CD4-positive, alpha-beta T cell treated with Interferon gamma for 1 hour (primary cell): ENCODE results near the gene FBXW10.
"Not testable (repeated sequence)": the region's sequence is repeated elsewhere in the genome, so short reads cannot be mapped to it uniquely, and the experiment has no call there.

Experiments
- DNase-seq: peaks from one replicate; pipeline ENCODE4 v3.0.0-alpha.2; 2020

The FBXW10 gene

GRCh38 chr17:18743699-18744421 lies at the start of gene FBXW10:
Gene FBXW10, plus strand, starts transcription at chr17:18744054. Its CDS starts 191 bp downstream, at chr17:18744245.
- DNase-seq, result not testable (repeated sequence)

- not testable (repeated sequence) for DNase-seq
Measured at GRCh38 chr17:18695143-18695542, 48.7 kb upstream of the FBXW10 start.

DNA sequence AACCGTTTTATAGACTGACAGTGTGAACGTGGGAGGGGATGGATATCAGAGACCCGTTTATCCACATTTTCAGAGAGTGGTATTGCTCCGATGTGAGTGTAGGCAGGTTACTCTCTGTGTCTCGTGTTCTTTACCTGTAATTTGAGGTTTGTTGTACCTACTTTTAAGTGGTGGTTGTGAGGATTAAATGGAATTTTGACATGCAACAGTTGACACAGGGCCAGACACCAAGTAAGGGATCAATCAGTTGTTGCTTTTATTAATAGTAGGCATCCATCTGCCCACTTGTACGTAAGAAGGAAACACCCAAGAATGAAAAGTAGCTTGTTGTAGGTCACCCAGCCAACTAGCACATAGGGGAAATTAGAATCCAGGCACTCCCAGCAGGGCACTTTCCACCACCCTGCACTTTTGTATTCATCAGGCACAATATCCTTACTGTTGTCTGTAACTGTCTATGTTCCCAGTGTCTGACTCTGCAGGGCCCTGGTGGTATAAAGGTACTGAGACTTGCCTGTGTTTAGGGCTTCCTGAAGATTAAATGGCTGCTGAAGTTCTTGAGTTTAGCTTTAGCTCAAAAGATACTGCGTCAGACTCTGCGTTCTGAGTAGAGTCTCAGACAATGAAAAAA lies 45.3 kb upstream of the FBXW10 start:
- DNase-seq, result not testable (repeated sequence)

DNA sequence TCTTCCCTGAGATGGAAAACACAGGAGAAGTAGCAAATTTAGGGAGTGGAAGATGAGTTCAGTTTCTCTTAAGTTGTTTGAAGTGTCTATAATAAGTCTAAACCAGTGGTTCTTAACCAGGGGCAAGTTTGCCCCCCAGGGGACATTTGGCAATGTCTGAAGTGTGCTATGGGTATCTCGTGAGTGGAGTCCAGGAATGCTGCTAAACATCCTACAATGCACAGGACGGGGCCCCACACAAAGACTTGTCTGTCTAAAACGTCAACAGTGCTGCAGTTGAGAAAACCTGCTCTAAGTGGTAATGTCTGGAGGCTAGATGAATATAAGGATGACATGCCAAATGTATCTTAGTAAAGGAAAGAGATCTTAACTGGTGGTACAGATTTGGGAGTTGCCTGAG lies 37.9 kb upstream of the FBXW10 start:
- DNase-seq, result not testable (repeated sequence)

DNA sequence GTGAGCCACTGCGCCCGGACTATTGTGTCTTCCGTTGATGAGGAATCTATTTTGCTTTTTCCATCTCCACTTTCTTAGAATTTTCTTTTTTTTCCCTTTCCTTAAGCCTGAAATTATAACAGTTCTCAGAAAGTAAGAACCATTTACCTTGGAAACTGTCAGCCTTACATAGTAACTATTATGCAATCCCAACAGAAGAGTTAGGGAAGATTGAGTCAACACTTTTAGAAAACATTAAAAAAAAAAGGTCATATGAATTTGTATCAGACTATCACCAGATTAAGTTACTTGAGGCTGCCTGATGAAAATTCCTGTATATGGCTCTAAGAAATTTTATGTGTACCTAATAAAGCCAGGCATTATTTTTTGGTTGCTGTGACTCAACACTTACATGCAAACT lies 35.6 kb upstream of the FBXW10 start:
- DNase-seq, result not testable (repeated sequence)

GRCh38 chr17:18712354-18712999 lies 31.4 kb upstream of the FBXW10 start:
- DNase-seq, result peak; percentile 49

DNA sequence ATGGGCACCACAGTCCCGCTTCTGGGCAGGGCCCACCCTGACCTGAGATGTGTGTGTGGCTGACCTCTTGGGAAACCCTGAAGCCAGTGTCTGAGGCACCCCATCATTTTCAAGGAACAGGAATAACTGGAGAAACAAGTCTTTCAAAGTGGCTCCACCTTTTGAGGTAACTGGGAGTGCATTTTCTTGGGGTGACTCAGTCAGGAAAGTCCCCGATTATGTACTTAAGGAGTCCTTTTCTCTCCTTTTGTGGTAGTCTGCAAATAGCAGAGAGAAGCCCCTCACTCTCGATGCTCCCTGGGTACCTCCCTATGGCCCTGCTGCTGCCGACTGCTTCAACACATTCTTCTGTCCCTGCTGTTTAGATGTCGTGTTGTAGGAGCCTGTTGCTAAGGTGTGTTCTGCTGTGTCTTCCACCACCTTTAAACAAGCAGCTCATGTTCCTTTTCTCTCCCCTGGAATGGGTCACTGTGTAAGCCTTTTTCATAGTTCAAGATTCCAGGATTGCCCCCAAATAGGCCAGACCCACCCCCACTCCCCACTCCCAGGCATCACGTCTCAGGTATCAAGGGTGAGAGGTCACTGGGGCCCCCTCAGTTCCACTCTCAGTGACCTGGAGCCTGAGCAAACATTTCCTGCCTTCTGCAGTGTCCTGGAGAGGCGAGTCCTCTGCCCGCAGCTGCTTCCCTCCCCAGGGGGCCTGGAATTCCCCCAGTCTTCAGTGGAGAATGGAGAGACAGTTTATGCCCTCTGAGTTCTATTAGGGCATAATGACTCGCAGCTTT lies 25.0 kb upstream of the FBXW10 start:
- not testable (repeated sequence) for DNase-seq

DNA sequence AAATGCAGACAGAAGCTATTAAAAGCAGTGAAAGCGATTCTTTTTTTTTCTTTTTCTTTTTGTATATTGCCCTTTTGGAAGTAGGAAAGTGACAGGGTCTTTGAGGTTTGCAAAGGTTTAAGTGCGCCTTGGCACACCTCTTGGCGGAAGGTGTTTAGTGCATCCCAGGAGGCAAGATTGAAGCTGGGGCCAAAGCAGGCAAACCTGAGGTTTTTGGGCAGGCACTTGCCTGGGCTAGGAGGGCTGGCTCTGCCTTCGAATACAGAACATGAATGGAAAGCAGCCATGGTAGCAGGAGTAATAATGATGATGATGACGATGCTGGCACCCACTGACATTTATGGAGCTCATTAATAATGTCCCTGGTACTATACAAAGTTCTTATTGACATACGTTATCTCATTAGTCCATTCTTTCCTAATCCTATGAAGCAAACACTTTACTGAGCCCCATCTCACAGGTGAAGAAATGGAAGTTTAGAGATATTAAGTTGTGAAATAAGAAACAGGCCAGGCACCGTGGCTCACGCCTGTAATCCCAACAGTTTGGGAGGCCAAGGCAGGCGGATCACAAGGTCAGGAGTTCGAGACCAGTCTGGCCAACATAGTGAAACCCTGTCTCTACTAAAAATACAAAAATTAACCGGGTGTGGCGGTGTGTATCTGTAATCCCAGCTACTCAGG lies 24.3 kb upstream of the FBXW10 start:
- DNase-seq, result not testable (repeated sequence)

DNA sequence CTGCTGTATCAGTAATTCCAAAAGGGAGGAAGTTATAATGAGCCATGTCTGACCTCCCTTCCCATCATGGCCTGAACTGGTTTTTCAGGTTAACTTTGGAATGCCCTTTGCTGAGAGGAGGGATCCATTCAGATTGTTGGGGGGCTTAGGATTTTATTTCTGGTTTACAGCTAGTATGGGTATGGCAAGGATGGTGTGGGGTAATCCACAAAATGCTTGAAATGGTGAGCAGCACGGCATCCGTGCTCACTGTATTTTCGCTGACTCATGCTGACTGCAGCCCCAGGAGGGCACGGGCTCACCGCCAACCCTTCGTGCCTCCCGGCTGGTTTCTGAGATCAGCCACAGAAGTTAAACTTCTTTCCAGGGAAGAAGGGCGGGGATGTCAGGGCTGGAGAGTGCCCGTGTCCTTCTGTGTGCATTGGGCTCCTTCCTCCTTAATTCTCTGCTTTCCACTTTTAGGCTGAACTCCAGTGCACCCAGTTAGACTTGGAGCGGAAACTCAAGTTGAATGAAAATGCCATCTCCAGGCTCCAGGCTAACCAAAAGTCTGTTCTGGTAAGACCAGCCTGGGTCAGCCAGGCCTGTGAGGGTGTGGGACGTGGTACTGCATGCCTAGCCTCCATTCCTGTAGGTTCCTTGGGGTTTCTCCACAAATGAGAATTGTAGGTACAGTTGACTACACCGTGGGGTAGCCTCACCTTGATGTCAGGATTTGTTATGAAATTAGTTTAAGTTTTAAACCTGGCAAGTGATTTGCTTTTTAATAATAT lies 21.9 kb upstream of the FBXW10 start:
- not testable (repeated sequence) for DNase-seq

DNA sequence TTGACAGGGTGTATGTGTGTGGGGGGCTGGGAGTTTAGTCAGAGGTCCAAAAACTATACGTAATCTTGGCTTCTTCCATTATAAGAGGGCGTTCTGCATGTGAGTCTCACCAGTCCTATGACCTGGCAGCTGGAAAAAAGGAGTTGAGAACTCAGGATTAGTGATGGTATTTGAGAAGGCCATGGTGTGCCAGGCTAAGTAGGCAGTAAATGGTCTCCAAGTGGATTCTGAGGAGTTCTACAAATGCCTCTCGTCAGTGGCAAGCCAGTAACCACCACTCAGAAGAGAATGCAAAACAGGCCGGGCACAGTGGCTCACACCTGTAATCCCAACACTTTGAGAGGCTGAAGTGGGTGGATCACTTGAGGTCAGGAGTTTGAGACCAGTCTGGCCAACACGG lies 21.2 kb upstream of the FBXW10 start:
- not testable (repeated sequence) for DNase-seq

DNA sequence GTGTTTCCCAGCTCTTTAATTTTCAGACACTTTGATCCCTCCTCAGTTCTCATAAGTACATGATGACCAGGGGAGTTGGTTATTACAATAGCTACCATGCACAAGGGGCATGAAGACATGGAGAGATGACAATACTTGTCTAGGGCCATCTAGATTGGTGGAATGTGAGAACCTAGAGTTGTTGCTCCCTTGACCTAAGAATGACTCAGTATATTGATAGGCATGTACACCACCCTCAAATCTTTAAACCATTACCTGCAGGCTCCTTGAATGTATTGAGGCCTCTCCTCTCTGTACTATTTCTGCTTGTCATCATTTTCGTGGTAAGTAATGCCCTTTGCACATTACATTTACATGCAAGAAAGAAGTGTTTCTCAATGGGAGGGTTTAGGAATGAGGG lies 20.3 kb upstream of the FBXW10 start:
- not testable (repeated sequence) for DNase-seq

- not testable (repeated sequence) for DNase-seq
Measured at GRCh38 chr17:18732438-18732837, 11.4 kb upstream of the FBXW10 start.

- DNase-seq, result not testable (repeated sequence)
Measured at GRCh38 chr17:18733350-18733749, 10.5 kb upstream of the FBXW10 start.

- not testable (repeated sequence) for DNase-seq
Measured at GRCh38 chr17:18739616-18740391, 4.0 kb upstream of the FBXW10 start.

DNA sequence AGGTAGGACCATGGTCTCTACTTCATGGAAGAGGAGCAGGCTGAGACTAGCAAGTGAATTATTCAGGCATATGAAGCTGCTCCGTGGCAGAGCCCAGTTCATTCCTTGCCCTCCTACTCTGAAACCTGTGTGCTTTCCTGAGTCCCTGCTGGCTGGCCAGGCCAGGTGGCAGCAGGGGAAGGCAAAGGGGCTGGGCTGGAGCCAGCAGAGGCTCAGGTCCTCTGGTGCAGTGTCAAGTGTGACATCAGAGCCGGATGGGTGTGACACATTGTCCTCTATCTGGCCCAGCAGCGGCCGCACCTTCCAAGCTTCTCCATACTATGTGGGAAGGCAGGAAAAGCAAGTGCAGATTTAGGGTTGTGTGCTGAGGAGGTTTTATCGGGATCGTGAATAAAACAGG lies 2.6 kb upstream of the FBXW10 start:
- not testable (repeated sequence) for DNase-seq

DNA sequence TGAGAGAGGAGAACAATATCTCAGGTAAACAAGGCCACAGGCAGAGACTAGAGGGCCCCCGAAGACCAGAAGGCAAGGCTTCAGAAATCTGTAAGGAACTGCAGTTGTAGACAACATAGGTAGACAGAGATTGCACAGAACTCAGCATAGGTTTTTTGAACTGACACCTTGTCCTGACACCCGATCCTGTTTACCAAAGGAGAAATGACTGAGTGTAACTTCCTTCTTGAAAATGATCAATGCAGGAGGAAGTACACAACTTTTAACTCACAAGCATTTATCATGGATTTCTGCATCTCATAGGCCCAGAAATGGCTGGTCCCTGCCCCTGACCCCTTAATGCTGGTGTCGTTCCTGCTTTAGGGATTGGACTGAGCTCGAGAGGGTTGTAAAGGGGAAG lies 872 bp downstream of the FBXW10 start:
- DNase-seq, result not testable (repeated sequence)

DNA sequence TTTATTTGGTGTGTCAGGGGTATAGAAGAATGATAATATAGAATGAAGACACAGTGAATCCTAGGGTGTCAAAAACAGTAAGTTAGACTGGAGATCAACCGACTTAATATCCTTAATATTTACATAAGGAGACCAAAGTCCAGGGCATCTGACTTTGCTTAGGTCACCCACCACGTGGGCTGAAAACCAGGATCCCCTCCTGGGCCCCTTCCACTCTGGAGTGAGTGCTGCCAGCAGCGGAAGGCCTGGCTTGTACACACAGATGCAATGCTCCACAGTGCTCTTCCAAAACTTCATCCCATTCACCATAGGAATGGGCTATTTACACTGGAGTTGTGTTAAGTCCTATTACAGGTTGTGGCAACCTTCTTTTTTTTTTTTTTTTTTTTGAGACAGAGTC lies 2.7 kb downstream of the FBXW10 start:
- not testable (repeated sequence) for DNase-seq

GRCh38 chr17:18747501-18747900 lies 3.6 kb downstream of the FBXW10 start:
- DNase-seq, result not testable (repeated sequence)

GRCh38 chr17:18750242-18750641 lies 6.4 kb downstream of the FBXW10 start:
- DNase-seq, result not testable (repeated sequence)

DNA sequence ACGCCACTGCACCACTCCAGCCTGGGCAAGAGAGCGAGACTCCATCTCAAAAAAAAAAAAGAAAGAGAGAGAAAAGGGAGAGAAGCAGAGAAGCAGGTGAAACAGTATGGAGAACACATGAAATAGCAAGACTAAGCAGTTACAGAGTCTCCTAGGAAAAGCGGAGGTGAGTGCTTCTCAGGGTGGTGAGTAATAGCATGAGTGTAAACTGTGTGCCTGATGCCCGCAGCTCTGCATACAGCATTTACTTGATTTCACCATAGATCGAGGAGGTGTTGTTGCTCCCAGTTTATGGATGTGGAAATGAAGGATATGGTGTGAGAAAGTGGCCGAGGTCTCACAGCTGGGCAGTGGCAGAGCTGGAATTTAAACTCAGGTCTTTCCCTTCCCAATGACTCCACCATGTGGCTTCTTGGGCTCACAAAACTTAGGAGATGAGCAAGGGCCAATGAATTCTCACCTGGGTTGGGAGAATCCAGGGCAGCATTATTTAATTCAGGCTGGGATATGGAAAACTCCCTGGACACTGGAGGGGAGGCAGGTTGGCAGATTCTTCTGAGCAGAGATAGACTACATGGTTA lies 10.1 kb downstream of the FBXW10 start:
- DNase-seq, result not testable (repeated sequence)
